Left ventricle myocardium inferior (tissue), 1 donor: ENCODE data around the gene PAIP1. TPM values are rescaled to one million over a fixed set of nuclear protein-coding genes. Genes with fewer than 3 reads are reported as not detected.
"Not testable (repeated sequence)": the region's sequence is repeated elsewhere in the genome, so short reads cannot be mapped to it uniquely, and the experiment has no call there.

ENCODE experiments used
- DNase-seq: peaks from one replicate; pipeline ENCODE4 v3.0.0-alpha.2; 2020
- H3K27ac ChIP-seq: fragments of 200-600 bp; replicated peaks from 2 replicates; pipeline ENCODE4 v1.8.0; 2021
- H3K27me3 ChIP-seq: fragments of 200-600 bp; 2 replicates; pipeline ENCODE4 v1.8.0; 2021; ENCODE audit warnings: low read depth
- H3K36me3 ChIP-seq: fragments of 200-600 bp; 2 replicates; pipeline ENCODE4 v1.8.0; 2021
- H3K4me1 ChIP-seq: fragments of 200-600 bp; 2 replicates; pipeline ENCODE4 v1.8.0; 2021
- H3K4me3 ChIP-seq: fragments of 200-600 bp; 2 replicates; pipeline ENCODE4 v1.8.0; 2021; ENCODE audit warnings: mild to moderate bottlenecking, moderate library complexity
- H3K9me3 ChIP-seq: fragments of 200-600 bp; replicated peaks from 2 replicates; pipeline ENCODE4 v1.8.0; 2021
- intact Hi-C: fragments of 100-400 bp; cut with micrococcal nuclease; formaldehyde crosslinking; loops from one replicate; pipeline ENCODE4 v1.11.0; 2022
- total RNA-seq: library from RNA; stranded (reverse); fragmentation: NEBNext Ultra II Directional; extraction: Animal tissue kit (Norgen Biotek cat#: 25700); gene quantifications from one replicate; pipeline ENCODE4 v1.2.1, GENCODE V29; 2021
- TF ChIP-seq, protein P1 (sequence below): fragments of 200-600 bp; IDR thresholded peaks from 2 replicates; pipeline ENCODE4 v1.8.0; 2021; ENCODE audit warnings: antibody characterized with exemption, mild to moderate bottlenecking, borderline replicate concordance
- donor health status: DM: no; HTN: yes; CAD: no; lungs with severe emphysema.

PAIP1 gene
- total RNA-seq, 1 donor from 2014 or later = 129 TPM

DNA sequence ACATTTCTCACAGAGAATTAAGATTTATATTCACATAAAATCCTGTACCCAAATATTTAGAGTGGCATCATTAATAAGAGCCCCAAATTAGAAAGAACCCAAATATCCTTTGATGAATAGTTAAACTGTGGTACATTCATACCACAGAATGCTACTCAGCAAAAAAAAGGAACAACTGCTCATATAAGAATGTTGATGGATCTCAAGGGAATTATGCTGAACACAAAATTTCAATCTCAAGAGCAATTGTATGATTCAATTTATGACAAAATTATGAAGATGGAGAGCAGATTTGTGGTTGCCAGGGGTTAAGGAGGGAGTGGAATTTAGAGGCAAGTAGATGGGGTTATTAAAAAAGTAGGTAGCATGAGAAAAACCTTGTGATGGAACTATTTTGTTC lies 4.5 kb upstream of the PAIP1 start:
- TF ChIP-seq, protein P1, sequence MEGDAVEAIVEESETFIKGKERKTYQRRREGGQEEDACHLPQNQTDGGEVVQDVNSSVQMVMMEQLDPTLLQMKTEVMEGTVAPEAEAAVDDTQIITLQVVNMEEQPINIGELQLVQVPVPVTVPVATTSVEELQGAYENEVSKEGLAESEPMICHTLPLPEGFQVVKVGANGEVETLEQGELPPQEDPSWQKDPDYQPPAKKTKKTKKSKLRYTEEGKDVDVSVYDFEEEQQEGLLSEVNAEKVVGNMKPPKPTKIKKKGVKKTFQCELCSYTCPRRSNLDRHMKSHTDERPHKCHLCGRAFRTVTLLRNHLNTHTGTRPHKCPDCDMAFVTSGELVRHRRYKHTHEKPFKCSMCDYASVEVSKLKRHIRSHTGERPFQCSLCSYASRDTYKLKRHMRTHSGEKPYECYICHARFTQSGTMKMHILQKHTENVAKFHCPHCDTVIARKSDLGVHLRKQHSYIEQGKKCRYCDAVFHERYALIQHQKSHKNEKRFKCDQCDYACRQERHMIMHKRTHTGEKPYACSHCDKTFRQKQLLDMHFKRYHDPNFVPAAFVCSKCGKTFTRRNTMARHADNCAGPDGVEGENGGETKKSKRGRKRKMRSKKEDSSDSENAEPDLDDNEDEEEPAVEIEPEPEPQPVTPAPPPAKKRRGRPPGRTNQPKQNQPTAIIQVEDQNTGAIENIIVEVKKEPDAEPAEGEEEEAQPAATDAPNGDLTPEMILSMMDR = no peak
- DNase-seq = no peak
- H3K27me3 ChIP-seq = no peaks in the 10 kb centered on the region
- intact Hi-C loops = no loop called here
- H3K27ac ChIP-seq = no peak overlapping the region
- H3K9me3 ChIP-seq = no peaks in the 10 kb centered on the region
- no peak overlapping the region for H3K4me3 ChIP-seq
- no peaks in the 10 kb centered on the region for H3K36me3 ChIP-seq
- peaks cover 13% of the 10 kb centered on the region for H3K4me1 ChIP-seq

DNA sequence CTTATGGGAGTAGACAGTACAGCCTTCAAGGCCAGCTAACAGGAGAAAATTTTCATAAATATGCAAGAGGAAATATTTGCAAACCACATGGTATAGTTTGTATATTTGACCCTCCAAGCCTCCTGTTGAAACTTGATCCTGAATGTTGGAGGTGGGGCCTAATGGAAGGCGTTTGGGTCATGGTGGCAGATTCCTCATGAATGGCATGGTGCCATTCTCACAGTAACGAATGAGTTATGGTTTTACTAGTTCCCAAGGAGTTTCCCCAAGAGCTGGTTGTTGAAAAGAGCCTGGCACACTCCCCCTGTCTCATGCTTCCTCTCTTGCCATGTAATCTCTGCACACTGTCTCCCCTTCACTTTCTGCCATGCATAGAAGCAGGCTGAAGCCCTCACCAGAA lies 3.3 kb upstream of the PAIP1 start:
- H3K36me3 ChIP-seq = no peaks in the 10 kb centered on the region
- H3K4me1 ChIP-seq = peaks cover 25% of the 10 kb centered on the region
- DNase-seq = no peak
- no peaks in the 10 kb centered on the region for H3K9me3 ChIP-seq
- no peaks in the 10 kb centered on the region for H3K27me3 ChIP-seq
- H3K27ac ChIP-seq = peak overlapping the region; percentile 22
- intact Hi-C loops = no loop called here
- H3K4me3 ChIP-seq = no peak overlapping the region
- TF ChIP-seq, protein P1 = no peak

DNA sequence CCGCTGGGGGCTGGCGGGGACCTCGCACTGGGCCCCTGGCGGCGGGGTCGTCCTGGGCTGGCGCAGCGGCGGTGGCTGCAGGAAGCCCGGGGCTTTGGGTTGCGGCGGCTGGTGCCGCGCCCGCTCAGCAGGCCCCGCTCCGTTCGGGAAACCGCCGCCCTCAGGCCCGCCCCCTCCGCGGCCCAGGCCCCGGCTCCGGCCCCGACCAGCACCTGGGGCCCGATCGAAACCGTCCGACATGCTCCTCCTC lies 345 bp downstream of the PAIP1 start:
- not testable (repeated sequence) for DNase-seq, H3K9me3 ChIP-seq, H3K36me3 ChIP-seq, H3K27me3 ChIP-seq
- Histone ChIP-seq H3K27ac (peak overlapping the region; percentile 98), H3K4me1 (peaks cover 61% of the 10 kb centered on the region), H3K4me3 (peak overlapping the region; percentile 85)
- intact Hi-C loops = loop anchor here (10.0 kb wide), 1 partner anchor 48 kb away; the partner anchor contains the start of gene NNT

DNA sequence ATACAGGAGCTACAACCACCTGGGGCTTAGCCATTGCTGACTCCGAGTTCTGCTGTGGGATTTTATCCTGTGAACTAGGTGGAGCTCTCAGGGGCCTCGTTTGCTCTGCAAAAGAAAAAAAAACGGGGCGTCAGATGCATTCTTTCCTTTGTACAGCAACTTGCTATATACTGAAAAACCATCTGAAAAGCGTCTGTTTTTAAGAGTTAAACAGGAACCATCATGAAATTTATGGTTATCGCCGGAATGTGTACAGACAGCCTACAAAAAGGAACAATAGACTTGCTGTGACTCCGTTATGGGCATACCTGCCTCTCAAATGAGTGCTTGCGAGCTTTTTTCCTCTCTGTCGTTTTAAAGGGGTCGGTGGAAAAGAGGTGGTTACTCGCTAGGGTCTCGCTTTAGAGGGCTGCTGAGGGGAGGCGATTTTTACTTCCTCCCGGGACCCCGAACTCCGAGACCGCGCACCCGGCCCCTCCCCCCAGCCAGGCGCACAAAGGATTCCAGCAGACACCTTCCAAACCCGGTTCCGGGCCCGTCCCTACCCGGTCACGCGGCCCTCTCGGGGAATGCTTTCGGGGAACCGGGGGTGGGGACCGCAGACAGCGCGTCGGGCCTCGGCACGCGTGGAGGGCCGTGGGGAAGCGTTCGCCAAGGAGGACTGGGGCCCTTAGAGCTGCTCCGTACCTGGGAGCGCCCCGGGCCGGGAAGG lies 826 bp downstream of the PAIP1 start:
- no peaks in the 10 kb centered on the region for H3K27me3 ChIP-seq
- H3K27ac ChIP-seq = peak overlapping the region; percentile 98
- DNase-seq = peak; percentile 57
- peaks cover 66% of the 10 kb centered on the region for H3K4me1 ChIP-seq
- peak overlapping the region; percentile 85 for H3K4me3 ChIP-seq
- H3K36me3 ChIP-seq = peaks cover 11% of the 10 kb centered on the region
- TF ChIP-seq, protein P1 = no peak
- intact Hi-C loops = loop anchor here (10.0 kb wide), 1 partner anchor 49 kb away; the partner anchor contains the start of gene NNT
- H3K9me3 ChIP-seq = no peaks in the 10 kb centered on the region

DNA sequence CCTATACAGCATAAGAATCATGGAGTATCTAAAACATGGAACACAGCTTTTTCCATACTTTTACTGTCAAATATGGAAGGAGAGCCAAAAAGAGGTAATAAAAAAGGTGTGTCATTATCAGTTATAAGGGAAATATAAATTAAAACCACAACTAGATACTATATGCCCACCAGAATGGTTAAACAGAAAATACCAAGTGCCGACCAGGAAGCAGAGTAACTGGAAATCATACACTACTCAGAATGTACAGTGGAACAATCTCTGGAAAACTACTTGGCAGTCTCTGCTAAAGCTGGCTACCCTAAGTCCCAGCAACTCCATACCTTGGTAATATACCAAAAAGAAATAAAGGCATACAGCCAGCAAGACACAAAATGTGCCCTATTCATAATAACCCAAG lies 2.4 kb downstream of the PAIP1 start:
- Histone ChIP-seq H3K27ac (peak overlapping the region; percentile 3), H3K36me3 (peaks cover 13% of the 10 kb centered on the region), H3K9me3 (no peaks in the 10 kb centered on the region), H3K4me1 (peaks cover 71% of the 10 kb centered on the region), H3K27me3 (no peaks in the 10 kb centered on the region), H3K4me3 (peak overlapping the region; percentile 85)
- intact Hi-C loops = loop anchor here (10.0 kb wide), 1 partner anchor 50 kb away; the partner anchor contains the start of gene NNT
- DNase-seq = no peak
- TF ChIP-seq, protein P1 = no peak

DNA sequence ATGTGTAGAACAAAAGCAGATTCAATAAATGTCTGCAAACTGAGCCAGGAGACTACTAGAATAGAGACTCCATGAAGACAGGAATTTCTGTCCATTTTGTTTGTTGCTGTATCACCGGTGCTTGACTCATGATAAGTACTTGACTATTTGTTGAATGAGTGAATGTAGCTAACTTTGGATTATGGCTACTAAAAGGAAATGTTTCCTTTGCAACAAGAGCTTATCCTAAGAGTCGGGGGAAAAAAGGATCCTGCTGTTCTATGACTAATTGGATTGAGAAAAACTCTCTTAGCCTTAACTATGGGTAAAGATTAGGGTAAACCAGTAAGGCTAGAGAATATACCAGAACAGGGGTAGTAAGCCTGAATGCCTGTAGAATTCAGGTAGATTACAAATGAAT lies 3.5 kb downstream of the PAIP1 start:
- Histone ChIP-seq H3K9me3 (no peaks in the 10 kb centered on the region), H3K4me1 (peaks cover 82% of the 10 kb centered on the region), H3K4me3 (no peak overlapping the region), H3K36me3 (peaks cover 13% of the 10 kb centered on the region), H3K27ac (peak overlapping the region; percentile 2), H3K27me3 (no peaks in the 10 kb centered on the region)
- no peak for DNase-seq
- TF ChIP-seq, protein P1 = no peak
- intact Hi-C loops = loop anchor here (10.0 kb wide), 1 partner anchor 51 kb away; the partner anchor contains the start of gene NNT
